OCI-LY3 (cell line): Measurements from ENCODE around the gene SVOPL.
"Not testable (repeated sequence)": the region's sequence is repeated elsewhere in the genome, so short reads cannot be mapped to it uniquely, and the experiment has no call there.

Source experiments
- H2AFZ ChIP-seq: fragments of 200-600, 300-600 bp; shearing (Covaris generic); 2 replicates; pipeline ENCODE4 v1.6.0; 2014; ENCODE audit warnings: antibody characterized with exemption, low read depth, low read length
- H3K27ac ChIP-seq: fragments of 200-600, 300-600 bp; sonication (generic); 2 replicates; pipeline ENCODE4 v1.5.1; 2014; ENCODE audit warnings: mild to moderate bottlenecking, low read length, moderate library complexity, mixed read lengths
- H3K27me3 ChIP-seq: fragments of 200-600, 300-600 bp; sonication (generic); 2 replicates; pipeline ENCODE4 v1.6.1; 2014; ENCODE audit warnings: low read depth, low read length, mixed read lengths
- H3K36me3 ChIP-seq: fragments of 200-600, 300-600 bp; sonication (generic); replicated peaks from 2 replicates; pipeline ENCODE3; 2014; ENCODE audit warnings: low read depth, low read length, mixed read lengths
- H3K4me1 ChIP-seq: fragments of 300-600, 200-600 bp; sonication (generic); 2 replicates; pipeline ENCODE4 v1.6.1; 2014; ENCODE audit warnings: low read length, mixed read lengths
- H3K4me2 ChIP-seq: fragments of 200-600, 300-600 bp; sonication (generic); 2 replicates; pipeline ENCODE4 v1.6.1; 2014; ENCODE audit warnings: low read length, mixed read lengths
- H3K4me3 ChIP-seq: fragments of 300-600, 200-600 bp; sonication (generic); 2 replicates; pipeline ENCODE4 v1.5.1; 2014; ENCODE audit warnings: antibody characterized with exemption, mild to moderate bottlenecking, low read length, moderate library complexity
- H3K79me2 ChIP-seq: fragments of 300-600, 200-600 bp; shearing (Covaris generic); 2 replicates; pipeline ENCODE4 v1.6.1; 2014; ENCODE audit warnings: mild to moderate bottlenecking, low read length, mixed read lengths
- H3K9ac ChIP-seq: fragments of 300-600, 200-600 bp; shearing (Covaris generic); 2 replicates; pipeline ENCODE4 v1.6.0; 2014; ENCODE audit warnings: mild to moderate bottlenecking, low read length, moderate library complexity
- H3K9me3 ChIP-seq: fragments of 200-600, 300-600 bp; shearing (Covaris generic); 2 replicates; pipeline ENCODE4 v1.6.1; 2014; ENCODE audit warnings: low read length, mixed read lengths; ENCODE audit not compliant: insufficient read depth
- H4K20me1 ChIP-seq: fragments of 200-600, 300-600 bp; sonication (generic); 2 replicates; pipeline ENCODE4 v1.6.1; 2016; ENCODE audit warnings: low read length, mixed read lengths; ENCODE audit not compliant: insufficient read depth
- EZH2phosphoT487 ChIP-seq: fragments of 200-600 bp; shearing (Covaris generic); IDR thresholded peaks from 2 replicates; pipeline ENCODE4 v1.6.1; 2018; ENCODE audit warnings: antibody characterized with exemption, mixed run types, low read depth
- TF ChIP-seq, protein P1 (sequence below): fragments of 200-600, 300-600 bp; sonication (generic); IDR thresholded peaks from 2 replicates; pipeline ENCODE4 v1.5.1; 2014; ENCODE audit warnings: antibody characterized with exemption, low read length, low read depth

Gene SVOPL

GRCh38 chr7:138695106-138695505, 6.1 kb downstream of the SVOPL start:
- Histone ChIP-seq H4K20me1 (no peaks in the 10 kb centered on the region), H3K9me3 (no peaks in the 10 kb centered on the region), H3K4me2 (no peak overlapping the region), H3K36me3 (no peaks in the 10 kb centered on the region), H3K4me1 (no peaks in the 10 kb centered on the region), H2AFZ (no peak overlapping the region), H3K4me3 (no peak overlapping the region), H3K27ac (no peak overlapping the region), H3K79me2 (no peaks in the 10 kb centered on the region), H3K9ac (no peak overlapping the region), H3K27me3 (no peaks in the 10 kb centered on the region)
- TF ChIP-seq, protein P1, sequence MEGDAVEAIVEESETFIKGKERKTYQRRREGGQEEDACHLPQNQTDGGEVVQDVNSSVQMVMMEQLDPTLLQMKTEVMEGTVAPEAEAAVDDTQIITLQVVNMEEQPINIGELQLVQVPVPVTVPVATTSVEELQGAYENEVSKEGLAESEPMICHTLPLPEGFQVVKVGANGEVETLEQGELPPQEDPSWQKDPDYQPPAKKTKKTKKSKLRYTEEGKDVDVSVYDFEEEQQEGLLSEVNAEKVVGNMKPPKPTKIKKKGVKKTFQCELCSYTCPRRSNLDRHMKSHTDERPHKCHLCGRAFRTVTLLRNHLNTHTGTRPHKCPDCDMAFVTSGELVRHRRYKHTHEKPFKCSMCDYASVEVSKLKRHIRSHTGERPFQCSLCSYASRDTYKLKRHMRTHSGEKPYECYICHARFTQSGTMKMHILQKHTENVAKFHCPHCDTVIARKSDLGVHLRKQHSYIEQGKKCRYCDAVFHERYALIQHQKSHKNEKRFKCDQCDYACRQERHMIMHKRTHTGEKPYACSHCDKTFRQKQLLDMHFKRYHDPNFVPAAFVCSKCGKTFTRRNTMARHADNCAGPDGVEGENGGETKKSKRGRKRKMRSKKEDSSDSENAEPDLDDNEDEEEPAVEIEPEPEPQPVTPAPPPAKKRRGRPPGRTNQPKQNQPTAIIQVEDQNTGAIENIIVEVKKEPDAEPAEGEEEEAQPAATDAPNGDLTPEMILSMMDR, result no peak
- TF ChIP-seq EZH2phosphoT487, result no peak

GRCh38 chr7:138691178-138691577, 10.0 kb downstream of the SVOPL start:
- no peak overlapping the region for H2AFZ ChIP-seq
- H3K79me2 ChIP-seq, result no peaks in the 10 kb centered on the region
- peaks cover 5% of the 10 kb centered on the region for H3K36me3 ChIP-seq
- H3K27ac ChIP-seq, result no peak overlapping the region
- H3K4me3 ChIP-seq, result no peak overlapping the region
- no peak for TF ChIP-seq EZH2phosphoT487
- TF ChIP-seq, protein P1, result no peak
- H3K27me3 ChIP-seq, result no peaks in the 10 kb centered on the region
- H4K20me1 ChIP-seq, result no peaks in the 10 kb centered on the region
- no peak overlapping the region for H3K4me2 ChIP-seq
- H3K9me3 ChIP-seq, result no peaks in the 10 kb centered on the region
- H3K9ac ChIP-seq, result no peak overlapping the region
- peaks cover 11% of the 10 kb centered on the region for H3K4me1 ChIP-seq

GRCh38 chr7:138690495-138690894, 10.7 kb downstream of the SVOPL start:
- TF ChIP-seq, protein P1, result no peak
- TF ChIP-seq EZH2phosphoT487, result no peak
- H3K9me3 ChIP-seq, result no peaks in the 10 kb centered on the region
- H3K36me3 ChIP-seq, result peaks cover 5% of the 10 kb centered on the region
- H4K20me1 ChIP-seq, result no peaks in the 10 kb centered on the region
- no peak overlapping the region for H2AFZ ChIP-seq
- peaks cover 11% of the 10 kb centered on the region for H3K4me1 ChIP-seq
- H3K9ac ChIP-seq, result no peak overlapping the region
- H3K4me2 ChIP-seq, result no peak overlapping the region
- H3K4me3 ChIP-seq, result no peak overlapping the region
- no peak overlapping the region for H3K27ac ChIP-seq
- no peaks in the 10 kb centered on the region for H3K79me2 ChIP-seq
- H3K27me3 ChIP-seq, result no peaks in the 10 kb centered on the region

DNA sequence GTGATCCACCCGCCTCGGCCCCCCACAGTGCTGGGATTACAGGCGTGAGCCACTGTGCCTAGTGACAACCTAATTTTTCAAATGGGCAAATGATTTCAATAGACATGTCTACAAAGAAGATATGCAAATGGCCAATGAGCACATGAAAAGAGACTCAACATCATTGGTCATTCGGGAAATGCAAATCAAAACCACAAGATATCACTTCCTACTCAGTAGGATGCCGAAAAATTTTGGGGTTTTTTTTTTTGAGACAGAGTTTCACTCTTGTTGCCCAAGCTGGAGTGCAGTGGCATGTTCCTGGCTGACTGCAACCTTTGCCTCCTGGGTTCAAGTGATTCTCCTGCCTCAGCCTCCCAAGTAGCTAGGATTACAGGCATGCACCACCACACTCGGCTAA, 13.1 kb downstream of the SVOPL start:
- not testable (repeated sequence) for H3K27ac ChIP-seq, H3K27me3 ChIP-seq, H3K4me3 ChIP-seq, H3K9me3 ChIP-seq, H3K79me2 ChIP-seq, H2AFZ ChIP-seq, H3K36me3 ChIP-seq, H3K4me2 ChIP-seq, H3K9ac ChIP-seq, H4K20me1 ChIP-seq
- H3K4me1 ChIP-seq, result peaks cover 11% of the 10 kb centered on the region

DNA sequence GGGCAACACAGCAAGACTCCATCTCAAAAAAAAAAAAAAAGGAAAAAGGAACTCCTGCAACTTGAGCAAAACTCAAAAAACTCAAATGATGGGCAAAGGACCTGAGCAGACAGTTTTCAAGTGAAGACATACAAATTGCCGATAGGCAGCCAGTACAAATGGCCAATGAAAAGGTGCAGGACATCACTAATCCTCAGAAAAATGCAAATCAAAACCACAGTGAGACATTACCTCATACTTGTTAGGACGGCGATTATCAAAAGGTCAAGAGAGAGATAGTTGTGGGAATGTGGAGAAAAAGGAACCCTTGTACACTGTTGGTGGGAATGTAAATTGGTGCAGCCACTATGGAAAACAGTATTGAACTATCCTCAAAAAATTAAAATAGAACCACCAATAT, 16.8 kb downstream of the SVOPL start:
- H3K27ac ChIP-seq, result no peak overlapping the region
- H3K4me1 ChIP-seq, result peaks cover 14% of the 10 kb centered on the region
- no peaks in the 10 kb centered on the region for H3K9me3 ChIP-seq
- 0 out of 2 replicates have a peak, but pooled peaks cover 3% of the 10 kb centered on the region for H3K27me3 ChIP-seq
- H3K36me3 ChIP-seq, result peaks cover 5% of the 10 kb centered on the region
- H2AFZ ChIP-seq, result no peak overlapping the region
- H3K79me2 ChIP-seq, result no peaks in the 10 kb centered on the region
- H4K20me1 ChIP-seq, result no peaks in the 10 kb centered on the region
- H3K4me2 ChIP-seq, result no peak overlapping the region
- no peak overlapping the region for H3K4me3 ChIP-seq
- H3K9ac ChIP-seq, result no peak overlapping the region
- no peak for TF ChIP-seq EZH2phosphoT487
- TF ChIP-seq, protein P1, result no peak
